Glutamatergic neuron (in vitro differentiated cells): ENCODE measurements around the gene ERFL. TPM values are rescaled to one million over a fixed set of nuclear protein-coding genes. Genes with fewer than 3 reads are reported as not detected.

Experiments
- DNase-seq: peaks from one replicate; pipeline ENCODE4 v3.0.0; 2022
- H3K27ac Mint-ChIP-seq: one replicate; pipeline ENCODE4 v1.8.0; 2020; ENCODE audit warnings: mild to moderate bottlenecking, mixed read lengths, inconsistent platforms; ENCODE audit not compliant: unreplicated experiment
- H3K27me3 Mint-ChIP-seq: one replicate; pipeline ENCODE4 v1.8.0; 2020; ENCODE audit warnings: mild to moderate bottlenecking, moderate library complexity, mixed read lengths, inconsistent platforms; ENCODE audit not compliant: unreplicated experiment
- H3K36me3 Mint-ChIP-seq: one replicate; pipeline ENCODE4 v1.8.0; 2020; ENCODE audit warnings: mild to moderate bottlenecking, mixed read lengths, inconsistent platforms; ENCODE audit not compliant: unreplicated experiment
- H3K4me1 Mint-ChIP-seq: one replicate; pipeline ENCODE4 v1.8.0; 2020; ENCODE audit warnings: mild to moderate bottlenecking, low read depth, mixed read lengths, inconsistent platforms; ENCODE audit not compliant: unreplicated experiment
- H3K4me3 Mint-ChIP-seq: one replicate; pipeline ENCODE4 v1.8.0; 2020; ENCODE audit warnings: mild to moderate bottlenecking, mixed read lengths, inconsistent platforms; ENCODE audit not compliant: unreplicated experiment
- H3K9me3 Mint-ChIP-seq: one replicate; pipeline ENCODE4 v1.8.0; 2020; ENCODE audit warnings: mild to moderate bottlenecking, moderate library complexity, mixed read lengths, inconsistent platforms; ENCODE audit not compliant: unreplicated experiment
- CTCF ChIP-seq: fragments of 200-600 bp; sonication (generic); IDR thresholded peaks from one replicate; pipeline ENCODE4 v1.5.0; 2021; ENCODE audit not compliant: partially characterized antibody, unreplicated experiment
- total RNA-seq: library from RNA; stranded (reverse); fragmentation: NEBNext Ultra II Directional; extraction: Animal tissue kit (Norgen Biotek cat#: 25700); gene quantifications from one replicate; pipeline ENCODE4 v1.2.1, GENCODE V29; 2021; ENCODE audit not compliant: unreplicated experiment

The ERFL gene
- total RNA-seq, 1 donor from 2014 or later: 1.6 TPM

- Mint-ChIP-seq H3K27ac (no peak overlapping the region), H3K36me3 (peaks cover 11% of the 10 kb centered on the region), H3K27me3 (peaks cover 9% of the 10 kb centered on the region), H3K9me3 (peaks cover 9% of the 10 kb centered on the region), H3K4me3 (no peak overlapping the region), H3K4me1 (no peaks in the 10 kb centered on the region)
- TF ChIP-seq CTCF: no peak
- DNase-seq: no peak
These were observed 41.7 kb upstream of the ERFL start for GRCh38 chr19:41969772-41970458.

- Mint-ChIP-seq H3K36me3 (peaks cover 6% of the 10 kb centered on the region), H3K27ac (peak overlapping the region; percentile 55), H3K9me3 (peaks cover 9% of the 10 kb centered on the region), H3K27me3 (peaks cover 11% of the 10 kb centered on the region), H3K4me3 (no peak overlapping the region), H3K4me1 (no peaks in the 10 kb centered on the region)
- no peak for TF ChIP-seq CTCF
- DNase-seq: no peak
These were observed 40.7 kb upstream of the ERFL start for GRCh38 chr19:41968751-41969595.

GRCh38 chr19:41967054-41967783, 39.0 kb upstream of the ERFL start:
- peaks cover 6% of the 10 kb centered on the region for H3K36me3 Mint-ChIP-seq
- peaks cover 13% of the 10 kb centered on the region for H3K27me3 Mint-ChIP-seq
- H3K27ac Mint-ChIP-seq: peak overlapping the region; percentile 13
- H3K4me1 Mint-ChIP-seq: peaks cover 5% of the 10 kb centered on the region
- H3K9me3 Mint-ChIP-seq: peaks cover 9% of the 10 kb centered on the region
- TF ChIP-seq CTCF: no peak
- no peak for DNase-seq
- no peak overlapping the region for H3K4me3 Mint-ChIP-seq

- DNase-seq: no peak
- TF ChIP-seq CTCF: no peak
- Mint-ChIP-seq H3K4me3 (no peak overlapping the region), H3K4me1 (peaks cover 10% of the 10 kb centered on the region), H3K27me3 (peaks cover 20% of the 10 kb centered on the region), H3K9me3 (peaks cover 5% of the 10 kb centered on the region), H3K36me3 (no peaks in the 10 kb centered on the region), H3K27ac (peak overlapping the region; percentile 33)
These were observed 36.9 kb upstream of the ERFL start for GRCh38 chr19:41965106-41965505.
